Stomach smooth muscle (tissue), 2 donors: Measurements from ENCODE around the gene DYNC2LI1.

Experiments
- H3K27ac ChIP-seq: one replicate; pipeline ENCODE4 v1.7.0; 2013; ENCODE audit warnings: mild to moderate bottlenecking, low read length, inconsistent platforms
- H3K27me3 ChIP-seq, 2 donors: one replicate each; pipeline ENCODE4 v1.7.0; 2013; ENCODE audit warnings: low read length in 2 of 2; ENCODE audit not compliant: insufficient read depth in 2 of 2, control insufficient read depth in 1 of 2
- H3K36me3 ChIP-seq, 2 donors: one replicate each; pipeline ENCODE4 v1.7.0; 2013; ENCODE audit warnings: low read length in 2 of 2; ENCODE audit not compliant: control insufficient read depth in 2 of 2, insufficient read depth in 2 of 2
- H3K4me1 ChIP-seq: one replicate; pipeline ENCODE4 v1.7.0; 2013; ENCODE audit warnings: low read length; ENCODE audit not compliant: control insufficient read depth, insufficient read depth
- H3K4me3 ChIP-seq, 2 donors: one replicate each; pipeline ENCODE4 v1.7.0; 2013; ENCODE audit warnings: low read length in 2 of 2
- H3K9ac ChIP-seq, 2 donors: one replicate each; pipeline ENCODE4 v1.7.0; 2013; ENCODE audit warnings: low read length in 2 of 2, mild to moderate bottlenecking in 1 of 2
- H3K9me3 ChIP-seq, 2 donors: one replicate each; pipeline ENCODE4 v1.7.0; 2013; ENCODE audit warnings: low read length in 2 of 2; ENCODE audit not compliant: control insufficient read depth in 2 of 2
- donor health status: healthy.
- donor health status: Pancreatic carcinoma.

The DYNC2LI1 gene

GRCh38 chr2:43812006-43812405 is 38.2 kb downstream of the DYNC2LI1 start:
- Histone ChIP-seq H3K4me1 (no peaks in the 10 kb centered on the region), H3K27ac (no peak overlapping the region), H3K36me3 (peaks cover 7 to 12% of the 10 kb centered on the region in 2 donors), H3K27me3 (no peaks in the 10 kb centered on the region), H3K4me3 (no peak overlapping the region), H3K9ac (no peak overlapping the region), H3K9me3 (no peaks in the 10 kb centered on the region)

DNA sequence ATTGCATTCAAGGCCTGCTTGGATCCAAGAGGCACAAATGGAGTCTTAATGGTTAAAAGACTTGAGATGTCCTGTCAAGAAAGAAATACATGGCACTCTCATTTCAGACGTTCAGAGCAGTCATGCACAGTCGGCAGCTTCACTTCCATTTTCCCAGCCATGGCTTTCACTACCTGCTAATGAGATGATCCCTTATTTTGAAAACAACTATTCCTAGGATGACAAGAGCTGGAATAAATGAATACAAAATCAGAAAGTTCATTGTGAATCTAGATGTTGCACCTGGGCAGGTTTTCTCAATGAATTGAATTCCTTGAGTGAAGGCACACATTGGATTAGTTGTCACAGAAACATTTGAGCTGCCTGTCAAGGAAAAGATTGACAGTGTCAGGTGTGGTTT is 39.1 kb downstream of the DYNC2LI1 start:
- Histone ChIP-seq H3K9me3 (no peaks in the 10 kb centered on the region), H3K36me3 (peaks cover 7 to 10% of the 10 kb centered on the region in 2 donors), H3K4me3 (no peak overlapping the region), H3K27ac (no peak overlapping the region), H3K27me3 (no peaks in the 10 kb centered on the region), H3K4me1 (no peaks in the 10 kb centered on the region), H3K9ac (no peak overlapping the region)

- Histone ChIP-seq H3K4me3 (no peak overlapping the region), H3K4me1 (no peaks in the 10 kb centered on the region), H3K9ac (no peak overlapping the region), H3K36me3 (peaks cover 0 to 5% of the 10 kb centered on the region in 2 donors), H3K27ac (no peak overlapping the region), H3K27me3 (no peaks in the 10 kb centered on the region), H3K9me3 (no peaks in the 10 kb centered on the region)
Measured at GRCh38 chr2:43814711-43815110, 40.9 kb downstream of the DYNC2LI1 start.

DNA sequence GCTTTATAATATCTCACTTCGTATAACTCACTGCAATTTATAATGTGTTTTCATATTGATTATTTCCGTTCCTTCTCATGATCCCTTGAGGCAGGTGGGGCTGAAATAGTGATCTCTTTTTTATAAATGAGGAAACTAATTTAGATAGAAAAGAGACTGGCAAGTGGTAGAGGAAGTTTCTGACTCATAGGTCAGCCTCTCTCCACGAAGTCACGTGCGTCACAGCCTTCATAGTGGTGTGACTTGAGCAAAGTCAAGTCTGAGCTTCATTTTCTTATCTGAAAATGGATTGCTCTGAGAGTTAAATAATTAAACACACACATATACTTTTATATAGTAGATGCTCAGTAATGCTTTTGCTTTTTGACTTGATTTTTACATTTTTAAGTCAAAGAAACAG is 44.9 kb downstream of the DYNC2LI1 start:
- Histone ChIP-seq H3K9me3 (no peaks in the 10 kb centered on the region), H3K27me3 (peaks cover 3% of the 10 kb centered on the region in 2 donors), H3K4me3 (no peak overlapping the region), H3K27ac (no peak overlapping the region), H3K9ac (no peak overlapping the region), H3K36me3 (no peaks in the 10 kb centered on the region), H3K4me1 (no peaks in the 10 kb centered on the region)

GRCh38 chr2:43819491-43820163 is 45.8 kb downstream of the DYNC2LI1 start:
- H3K36me3 ChIP-seq: no peaks in the 10 kb centered on the region
- no peak overlapping the region for H3K27ac ChIP-seq
- H3K4me3 ChIP-seq: no peak overlapping the region
- H3K27me3 ChIP-seq: peaks cover 3 to 5% of the 10 kb centered on the region in 2 donors
- H3K4me1 ChIP-seq: no peaks in the 10 kb centered on the region
- no peaks in the 10 kb centered on the region for H3K9me3 ChIP-seq
- no peak overlapping the region for H3K9ac ChIP-seq

- Histone ChIP-seq H3K4me1 (no peaks in the 10 kb centered on the region), H3K9ac (no peak overlapping the region), H3K9me3 (no peaks in the 10 kb centered on the region), H3K27ac (no peak overlapping the region), H3K36me3 (no peaks in the 10 kb centered on the region), H3K27me3 (peaks cover 3 to 7% of the 10 kb centered on the region in 2 donors), H3K4me3 (no peak overlapping the region)
Measured at GRCh38 chr2:43822839-43823238, 49.0 kb downstream of the DYNC2LI1 start.

DNA sequence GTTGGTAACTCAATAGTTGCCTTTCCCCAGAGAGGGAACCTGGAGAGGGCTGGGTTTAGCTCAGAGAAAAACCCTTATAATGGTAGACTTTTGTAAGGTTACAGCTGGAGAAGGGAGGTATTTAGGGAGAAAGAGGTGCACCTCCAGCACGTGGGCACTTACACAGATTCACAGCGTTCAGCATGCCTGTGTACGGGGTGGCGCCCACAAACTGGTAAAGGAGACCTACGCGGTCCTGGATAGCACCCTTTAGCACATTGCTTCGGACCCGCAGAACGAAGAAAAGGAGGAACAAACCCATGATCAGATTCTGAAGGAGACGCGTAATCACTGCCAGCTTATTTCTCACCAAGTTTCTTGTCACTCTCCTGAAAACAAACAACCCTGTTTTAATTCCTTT is 49.9 kb downstream of the DYNC2LI1 start:
- Histone ChIP-seq H3K9me3 (no peaks in the 10 kb centered on the region), H3K4me1 (no peaks in the 10 kb centered on the region), H3K36me3 (no peaks in the 10 kb centered on the region), H3K4me3 (no peak overlapping the region), H3K27ac (no peak overlapping the region), H3K9ac (no peak overlapping the region), H3K27me3 (peaks cover 3 to 7% of the 10 kb centered on the region in 2 donors)

DNA sequence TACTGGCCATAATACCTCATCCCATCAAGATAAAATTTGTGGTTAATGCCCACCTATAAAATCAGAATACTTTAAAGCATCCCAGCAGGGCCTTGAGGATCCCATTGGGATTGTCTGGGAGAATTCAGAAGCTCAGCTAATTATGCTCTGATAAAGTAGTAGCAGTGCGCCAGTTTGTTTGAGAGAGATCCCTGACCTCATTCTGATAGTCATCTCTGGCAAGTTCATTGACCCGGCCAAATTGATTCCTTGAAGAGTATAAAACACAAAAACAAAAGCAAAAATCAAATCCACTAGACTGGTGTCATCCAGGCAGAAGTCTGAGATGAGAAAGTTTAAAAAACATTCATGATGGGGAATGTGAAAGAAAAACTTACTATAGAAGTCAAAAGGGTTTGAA is 50.7 kb downstream of the DYNC2LI1 start:
- Histone ChIP-seq H3K9ac (no peak overlapping the region), H3K9me3 (no peaks in the 10 kb centered on the region), H3K27ac (no peak overlapping the region), H3K27me3 (peaks cover 3 to 7% of the 10 kb centered on the region in 2 donors), H3K36me3 (no peaks in the 10 kb centered on the region), H3K4me1 (no peaks in the 10 kb centered on the region), H3K4me3 (no peak overlapping the region)

DNA sequence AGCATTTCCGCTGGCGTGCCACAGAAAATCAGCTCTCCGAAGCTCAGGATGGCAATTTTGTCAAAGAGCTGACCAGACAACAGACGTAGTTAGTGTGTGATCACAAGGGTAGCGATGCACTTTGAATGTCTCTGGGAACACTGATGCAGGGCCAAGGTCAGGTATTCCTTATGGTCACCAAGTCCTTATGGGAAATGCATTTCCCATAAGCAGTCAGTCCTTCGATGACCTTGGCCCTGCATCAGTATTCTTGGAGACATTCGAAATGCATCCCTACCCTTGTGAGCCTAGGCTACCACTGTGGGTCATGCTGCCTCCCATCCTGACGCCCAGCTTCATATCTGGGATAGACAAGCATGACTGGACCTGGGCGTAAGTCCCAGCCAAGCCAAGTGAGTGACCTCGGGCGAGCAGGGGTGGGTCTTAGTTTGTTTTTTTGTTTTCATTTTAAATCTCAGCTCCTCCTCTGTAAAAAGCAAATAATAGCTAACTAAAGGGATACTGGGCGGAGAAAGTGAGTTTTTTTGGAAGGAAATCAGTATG is 51.2 kb downstream of the DYNC2LI1 start:
- no peaks in the 10 kb centered on the region for H3K36me3 ChIP-seq
- H3K27me3 ChIP-seq: peaks cover 3 to 7% of the 10 kb centered on the region in 2 donors
- H3K4me1 ChIP-seq: no peaks in the 10 kb centered on the region
- no peak overlapping the region for H3K9ac ChIP-seq
- no peak overlapping the region for H3K4me3 ChIP-seq
- H3K27ac ChIP-seq: no peak overlapping the region
- no peaks in the 10 kb centered on the region for H3K9me3 ChIP-seq

DNA sequence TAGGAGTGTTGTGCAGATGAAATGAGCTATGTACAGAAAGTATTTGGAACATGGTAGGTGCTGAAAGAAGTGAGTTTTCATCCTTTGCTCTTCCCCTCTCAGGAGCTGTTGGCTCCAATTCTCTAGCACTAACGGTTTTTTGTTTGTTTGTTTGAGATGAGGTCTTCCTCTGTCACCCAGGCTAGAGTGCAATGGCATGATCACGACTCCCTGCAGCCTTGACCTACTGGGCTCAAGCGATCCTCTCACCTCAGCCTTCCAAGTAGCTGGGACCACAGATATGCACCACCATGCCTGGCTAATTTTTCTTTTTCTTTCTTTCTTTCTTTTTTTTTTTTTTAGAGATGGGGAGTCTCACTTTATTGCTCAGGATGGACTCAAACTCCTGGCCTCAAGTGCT is 52.0 kb downstream of the DYNC2LI1 start:
- Histone ChIP-seq H3K36me3 (no peaks in the 10 kb centered on the region), H3K27me3 (peaks cover 5 to 7% of the 10 kb centered on the region in 2 donors), H3K4me1 (no peaks in the 10 kb centered on the region), H3K4me3 (no peak overlapping the region), H3K27ac (no peak overlapping the region), H3K9ac (no peak overlapping the region), H3K9me3 (no peaks in the 10 kb centered on the region)
